ENCODE measurements around the gene CPN2.

DNA sequence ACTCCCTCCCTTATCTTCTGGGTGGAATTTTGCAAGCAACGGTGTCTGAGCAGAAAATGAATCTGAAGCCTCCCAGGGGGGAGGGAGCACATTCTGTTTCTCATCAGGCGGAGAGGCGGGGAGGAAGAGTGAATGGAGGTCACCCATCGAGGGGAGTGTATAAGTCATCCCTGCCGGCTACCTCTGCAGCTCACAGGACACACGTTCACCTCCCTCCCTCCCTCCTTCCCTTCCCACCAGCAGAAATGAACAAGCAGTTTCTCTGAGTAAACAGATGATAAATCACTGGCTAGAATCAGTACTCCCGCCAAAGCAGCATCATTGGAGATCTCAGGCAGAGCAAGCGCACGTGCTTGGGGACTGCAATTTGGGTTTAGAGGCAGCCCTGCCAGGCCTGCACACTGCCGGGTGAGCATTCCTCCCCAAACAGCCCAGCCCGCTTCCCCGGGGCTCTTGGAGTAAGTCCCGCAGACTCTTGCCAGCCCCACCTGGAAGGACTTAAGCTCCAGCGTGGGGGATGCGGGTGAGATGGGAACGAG is 38.3 kb downstream of the CPN2 start:
- no peak for TF ChIP-seq EZH2phosphoT487 (IDR thresholded peaks at IDR 0.05; ENCODE audit: borderline replicate concordance, low read depth, low read length)
- TF ChIP-seq, protein P1, sequence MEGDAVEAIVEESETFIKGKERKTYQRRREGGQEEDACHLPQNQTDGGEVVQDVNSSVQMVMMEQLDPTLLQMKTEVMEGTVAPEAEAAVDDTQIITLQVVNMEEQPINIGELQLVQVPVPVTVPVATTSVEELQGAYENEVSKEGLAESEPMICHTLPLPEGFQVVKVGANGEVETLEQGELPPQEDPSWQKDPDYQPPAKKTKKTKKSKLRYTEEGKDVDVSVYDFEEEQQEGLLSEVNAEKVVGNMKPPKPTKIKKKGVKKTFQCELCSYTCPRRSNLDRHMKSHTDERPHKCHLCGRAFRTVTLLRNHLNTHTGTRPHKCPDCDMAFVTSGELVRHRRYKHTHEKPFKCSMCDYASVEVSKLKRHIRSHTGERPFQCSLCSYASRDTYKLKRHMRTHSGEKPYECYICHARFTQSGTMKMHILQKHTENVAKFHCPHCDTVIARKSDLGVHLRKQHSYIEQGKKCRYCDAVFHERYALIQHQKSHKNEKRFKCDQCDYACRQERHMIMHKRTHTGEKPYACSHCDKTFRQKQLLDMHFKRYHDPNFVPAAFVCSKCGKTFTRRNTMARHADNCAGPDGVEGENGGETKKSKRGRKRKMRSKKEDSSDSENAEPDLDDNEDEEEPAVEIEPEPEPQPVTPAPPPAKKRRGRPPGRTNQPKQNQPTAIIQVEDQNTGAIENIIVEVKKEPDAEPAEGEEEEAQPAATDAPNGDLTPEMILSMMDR (conservative IDR thresholded peaks at IDR 0.05; ENCODE audit: low read length), result no peak

Measured in OCI-LY7 (cell line).